CD1c-positive myeloid dendritic cell (primary cell): Measurements from ENCODE around the gene ZBTB44.
"Not testable (repeated sequence)": the region's sequence is repeated elsewhere in the genome, so short reads cannot be mapped to it uniquely, and the experiment has no call there.

Experiments
- DNase-seq: peaks from one replicate; pipeline ENCODE4 v3.0.0-alpha.2; 2016; ENCODE audit errors: extremely low spot score

The ZBTB44 gene

DNA sequence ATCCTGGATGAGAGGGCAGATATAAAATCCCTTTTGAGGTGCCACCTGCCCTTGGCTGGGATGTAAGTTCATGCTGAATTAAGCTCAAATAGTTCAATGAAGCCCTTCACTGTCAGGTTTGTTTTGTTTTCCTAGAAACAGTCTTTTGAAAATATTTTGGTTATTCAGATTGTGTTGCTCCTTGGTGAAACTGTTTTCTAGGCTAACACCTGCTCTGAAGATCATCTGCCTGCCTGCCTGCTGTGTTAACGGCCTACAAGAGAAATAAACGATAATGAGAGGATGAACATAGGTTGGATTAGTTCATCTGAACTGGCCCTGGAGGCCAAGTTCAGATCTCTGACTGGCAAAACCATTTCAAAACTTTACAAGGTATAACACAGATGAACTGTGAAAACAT, 67.4 kb downstream of the ZBTB44 start:
- DNase-seq: no peak

DNA sequence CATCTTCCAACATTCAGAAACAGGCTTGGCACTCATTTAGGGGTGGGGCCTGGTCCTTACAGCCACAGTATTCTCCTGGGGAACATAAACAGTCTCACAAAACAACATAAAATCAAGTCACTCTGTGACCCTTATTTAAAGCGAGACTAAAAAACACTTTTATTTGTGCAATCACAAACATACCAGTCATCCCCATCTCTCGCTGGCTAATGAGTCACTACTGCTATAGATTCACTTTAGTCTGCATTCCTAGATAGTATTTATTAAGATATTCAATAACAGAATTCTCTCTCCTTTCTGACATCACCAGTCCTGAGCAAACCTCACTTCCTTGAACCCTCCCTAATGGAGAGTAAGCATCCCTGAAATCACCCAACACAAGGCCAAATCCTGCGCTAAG, 68.0 kb downstream of the ZBTB44 start:
- no peak for DNase-seq

DNA sequence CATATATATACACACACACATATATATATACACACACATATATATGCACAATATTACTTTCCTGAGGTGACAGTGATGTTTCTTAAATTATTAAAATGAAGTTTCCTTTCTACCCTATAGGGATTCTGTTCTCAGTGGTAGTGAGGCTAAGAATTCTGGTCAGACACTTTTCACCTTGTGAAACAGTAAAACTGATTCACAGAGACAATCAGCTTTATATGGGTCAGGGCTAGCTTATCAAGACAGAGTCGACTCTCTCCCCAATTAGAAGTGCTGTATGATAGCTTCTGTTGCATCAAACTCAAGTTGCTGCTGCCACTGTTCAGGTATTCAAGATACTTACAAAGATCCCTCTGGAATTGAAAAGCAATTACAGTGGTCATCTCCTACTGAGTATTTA, 68.4 kb downstream of the ZBTB44 start:
- DNase-seq: no peak

DNA sequence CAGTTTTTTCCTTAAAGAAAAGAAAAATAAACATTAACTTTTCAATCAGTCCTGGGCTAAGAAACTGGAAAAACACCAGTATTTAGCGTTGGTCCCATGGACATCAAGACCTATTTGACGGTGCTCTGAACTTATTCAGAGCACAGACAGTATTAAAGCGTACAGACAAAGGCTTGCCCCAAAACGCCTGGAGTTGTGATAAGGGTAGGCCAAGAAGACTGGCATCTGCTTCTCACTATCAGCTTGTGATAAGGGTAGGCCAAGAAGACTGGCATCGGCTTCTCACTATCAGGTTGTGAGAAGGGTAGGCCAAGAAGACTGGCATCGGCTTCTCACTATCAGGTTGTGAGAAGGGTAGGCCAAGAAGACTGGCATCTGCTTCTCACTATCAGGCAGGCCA, 69.3 kb downstream of the ZBTB44 start:
- DNase-seq: not testable (repeated sequence)

DNA sequence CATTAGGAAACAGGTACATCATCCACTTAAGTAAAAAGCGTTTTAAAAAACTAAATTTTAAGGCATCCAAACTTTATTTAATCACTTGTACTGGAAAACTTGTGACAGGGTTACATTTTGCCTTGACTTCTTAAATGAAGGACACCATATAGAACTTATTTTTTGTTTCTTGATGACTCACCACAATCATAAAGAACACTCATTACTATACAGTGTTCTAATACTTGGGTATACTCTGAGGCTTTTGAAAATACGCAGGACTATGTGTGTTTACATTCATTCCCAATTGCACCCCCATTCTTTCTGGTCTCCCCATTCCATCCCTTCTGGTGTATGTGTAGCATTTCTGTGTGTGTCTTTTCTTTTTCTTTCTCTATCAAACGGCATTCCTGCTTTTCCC, 69.9 kb downstream of the ZBTB44 start:
- DNase-seq: no peak

DNA sequence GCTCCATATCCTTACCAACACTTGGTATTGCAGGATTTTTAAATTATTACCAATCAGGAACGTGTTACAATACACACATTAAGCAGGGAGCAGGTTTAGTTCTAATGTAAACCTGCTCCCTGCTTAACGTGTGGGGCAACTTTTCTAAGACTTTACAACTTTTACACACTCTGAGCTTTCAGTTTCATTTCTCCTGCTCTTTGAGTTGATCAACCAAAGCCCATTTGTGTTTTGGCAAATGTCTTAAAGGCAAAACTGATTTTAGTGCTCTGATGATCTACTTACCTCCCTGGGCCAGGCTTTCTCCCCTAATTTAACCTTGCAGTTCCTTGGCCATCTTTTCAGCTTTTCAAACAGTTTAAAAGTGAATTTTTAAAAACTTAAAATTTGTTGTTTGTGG, 70.9 kb downstream of the ZBTB44 start:
- no peak for DNase-seq

DNA sequence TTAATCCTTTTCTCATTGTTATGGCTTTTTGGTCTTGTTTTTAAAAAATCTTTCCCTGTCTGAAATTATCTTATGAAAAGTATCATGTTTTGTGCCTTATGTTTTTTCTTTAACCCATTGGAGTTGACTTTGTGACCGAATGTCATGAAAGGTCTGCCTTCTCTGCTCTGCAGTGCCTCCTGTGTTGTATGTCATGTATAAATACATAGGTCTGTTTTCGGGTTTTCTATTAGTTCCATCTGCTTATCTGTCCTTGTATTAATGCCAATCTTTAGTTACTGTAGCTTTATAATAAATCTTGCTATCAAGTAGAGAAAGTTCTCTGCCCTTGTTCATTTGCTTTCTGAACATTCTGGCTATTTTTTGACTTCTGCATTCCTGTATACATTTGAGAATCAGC, 73.0 kb downstream of the ZBTB44 start:
- DNase-seq: no peak

DNA sequence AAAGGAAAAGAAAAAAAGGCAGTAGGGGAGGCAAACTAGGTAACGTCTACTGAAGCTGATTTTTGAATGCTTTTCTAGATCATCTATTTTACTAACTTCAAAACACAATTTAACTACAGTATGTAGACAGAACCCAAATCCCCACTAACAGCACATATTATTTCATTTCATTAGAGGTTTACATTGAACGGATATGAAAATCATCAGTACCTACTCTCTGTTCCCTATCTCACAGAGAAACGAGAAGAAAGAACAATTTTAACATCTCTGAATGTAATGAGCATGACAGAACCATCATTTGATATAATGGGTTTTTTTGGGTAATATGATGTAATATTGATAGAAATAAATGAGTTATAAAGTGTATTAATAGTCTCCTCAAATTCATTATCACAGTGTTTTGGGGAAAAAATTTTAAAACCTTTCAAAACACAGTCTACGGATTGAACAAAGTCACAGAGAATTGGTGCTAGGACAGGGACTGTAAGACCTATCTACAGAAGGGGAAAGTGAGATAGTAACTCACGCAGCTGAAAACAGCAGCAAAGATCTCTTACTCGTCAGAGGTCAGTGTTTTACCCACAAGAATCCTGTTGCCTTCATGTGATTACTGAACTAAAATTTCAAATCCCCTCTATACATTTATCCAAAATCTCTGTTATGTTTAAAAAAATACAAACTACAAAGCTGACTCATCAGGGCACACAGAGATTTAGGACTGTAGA, 77.3 kb downstream of the ZBTB44 start:
- no peak for DNase-seq

DNA sequence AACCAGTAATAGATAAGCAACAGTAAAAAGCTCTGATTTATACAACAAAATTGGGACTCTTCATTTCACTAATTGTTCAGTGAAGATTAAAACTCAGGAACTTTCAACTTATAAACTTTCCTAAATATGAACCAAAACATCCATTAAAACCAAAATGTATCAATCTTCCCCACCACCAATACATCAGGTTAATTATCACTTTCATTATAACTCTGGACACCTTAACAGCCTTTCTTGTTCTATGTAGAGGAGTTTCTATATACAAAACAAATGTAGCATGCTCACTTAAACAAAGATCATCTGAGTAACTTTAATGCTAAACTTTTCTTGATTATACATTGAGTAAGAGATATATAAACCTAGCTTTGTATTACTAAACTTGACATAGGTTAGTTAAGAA, 80.4 kb downstream of the ZBTB44 start:
- no peak for DNase-seq

DNA sequence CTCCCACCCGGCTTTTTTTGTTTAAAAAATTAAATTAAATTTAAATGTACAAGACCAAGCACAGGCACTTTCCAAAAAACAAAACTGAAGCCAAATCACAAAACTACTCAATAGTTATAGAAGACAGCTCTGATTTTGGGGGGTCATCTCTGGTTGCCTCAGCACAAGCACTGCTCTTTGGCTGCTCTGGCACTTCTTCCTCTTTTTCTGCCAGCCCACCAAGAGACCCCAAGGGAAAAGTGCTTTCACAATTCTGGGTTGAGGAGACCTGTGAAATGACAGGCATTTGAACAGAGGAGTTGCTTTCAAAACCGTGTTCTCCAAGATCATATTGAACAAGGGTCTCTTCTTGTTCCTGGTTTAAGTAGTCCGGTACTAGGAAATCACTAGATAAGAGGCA, 80.8 kb downstream of the ZBTB44 start:
- DNase-seq: not testable (repeated sequence)

DNA sequence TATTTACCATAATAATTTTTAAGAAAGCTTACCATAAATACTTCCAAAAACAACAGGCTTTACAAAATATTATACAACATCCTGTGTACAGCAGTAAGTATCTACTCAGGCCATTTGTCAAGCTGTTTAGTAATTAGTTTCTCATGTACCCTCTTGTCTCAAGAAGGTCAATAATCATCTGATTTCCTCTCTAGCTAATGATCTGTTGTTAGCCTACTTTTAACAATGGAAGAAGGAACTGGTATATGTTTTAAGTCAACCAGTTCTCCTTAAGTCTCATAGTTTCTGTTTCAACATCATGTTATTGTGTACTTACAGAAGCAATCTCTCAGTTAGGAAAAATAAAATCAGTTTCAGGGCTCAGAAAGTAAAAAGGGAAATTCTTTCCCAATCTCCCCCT, 81.2 kb downstream of the ZBTB44 start:
- not testable (repeated sequence) for DNase-seq

DNA sequence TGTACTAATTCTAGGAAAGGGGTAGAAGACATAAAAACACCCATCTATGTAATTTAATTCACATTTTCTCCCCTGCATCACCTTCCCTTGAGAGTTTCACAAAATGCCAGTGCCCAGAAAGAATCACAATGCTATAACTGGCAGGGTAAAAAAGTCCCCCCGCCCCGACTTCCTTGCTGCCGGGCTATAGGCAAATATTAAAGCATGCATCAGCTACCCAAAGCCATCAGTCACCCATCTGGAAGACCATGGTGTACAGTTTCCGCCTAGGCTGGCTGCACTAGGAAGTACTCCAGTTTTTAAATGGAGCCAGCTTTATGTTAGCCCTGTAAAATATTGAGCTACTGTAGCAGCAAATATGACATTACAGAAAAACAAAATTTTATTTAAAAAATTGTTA, 87.3 kb downstream of the ZBTB44 start:
- no peak for DNase-seq

DNA sequence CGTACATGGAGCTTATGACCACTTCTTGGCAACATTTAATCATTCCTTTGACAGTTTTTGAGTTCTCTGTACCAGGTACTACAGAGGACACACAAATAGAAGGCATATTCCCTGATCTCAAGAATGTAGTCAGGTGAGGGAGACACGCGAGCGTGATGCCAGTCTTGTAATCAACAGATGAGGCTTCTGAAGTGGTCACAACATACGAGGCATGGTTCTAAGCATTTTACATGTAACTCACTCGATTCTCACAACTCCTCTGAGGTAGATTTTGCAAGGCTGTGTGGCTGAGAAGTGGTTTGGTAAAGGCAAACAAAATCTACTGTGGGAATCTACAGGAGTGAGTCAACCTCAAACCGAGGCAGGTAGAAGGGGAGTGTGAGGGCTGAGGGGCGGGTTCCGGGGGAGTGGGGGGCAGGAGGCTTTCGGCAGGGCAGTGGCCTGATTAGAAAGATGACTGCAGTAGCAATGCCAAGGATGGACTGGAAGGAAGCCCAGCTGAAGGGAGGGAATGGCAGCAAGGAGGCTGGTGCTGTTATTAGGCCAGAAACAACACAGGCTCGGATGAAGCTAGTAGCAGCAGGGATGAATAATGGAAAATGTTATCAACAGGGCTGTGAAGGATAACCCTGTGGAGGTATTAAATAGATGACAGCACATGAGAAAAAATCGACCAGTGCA, 91.3 kb downstream of the ZBTB44 start:
- no peak for DNase-seq

DNA sequence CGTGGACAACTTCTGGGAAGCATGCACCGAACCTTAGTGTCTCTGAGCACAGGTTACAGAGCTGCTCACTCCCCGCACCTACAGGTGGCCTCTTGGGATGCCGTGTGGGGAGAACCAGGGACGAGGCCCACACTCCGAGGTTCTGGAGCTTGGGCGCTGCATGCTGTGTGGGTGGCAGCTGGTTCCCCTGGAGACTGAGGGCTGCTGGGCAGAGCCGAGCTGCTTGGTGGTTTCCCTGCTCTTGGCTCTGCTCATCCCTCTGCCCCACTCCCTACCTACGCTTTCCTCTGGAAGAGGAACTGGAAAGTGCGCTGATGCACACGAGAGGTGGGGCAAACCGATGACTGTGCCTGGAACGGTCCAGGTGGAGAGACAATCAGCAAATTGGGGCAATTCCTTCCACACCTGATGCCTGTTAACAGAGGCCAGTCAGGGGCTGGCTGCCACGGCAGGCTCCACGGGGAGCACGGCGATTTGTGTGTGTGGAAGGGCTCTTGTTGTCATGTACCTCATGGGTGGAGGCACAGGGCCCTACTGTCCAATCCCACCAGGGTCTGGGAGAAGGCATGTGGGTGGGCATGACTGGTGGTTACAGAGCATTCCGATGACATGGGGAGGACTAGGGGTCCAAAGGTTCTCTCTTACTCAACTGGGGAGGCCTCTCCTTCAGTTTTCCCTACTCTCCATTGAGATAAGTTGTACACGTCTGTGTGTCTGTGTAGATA, 94.2 kb downstream of the ZBTB44 start:
- no peak for DNase-seq

DNA sequence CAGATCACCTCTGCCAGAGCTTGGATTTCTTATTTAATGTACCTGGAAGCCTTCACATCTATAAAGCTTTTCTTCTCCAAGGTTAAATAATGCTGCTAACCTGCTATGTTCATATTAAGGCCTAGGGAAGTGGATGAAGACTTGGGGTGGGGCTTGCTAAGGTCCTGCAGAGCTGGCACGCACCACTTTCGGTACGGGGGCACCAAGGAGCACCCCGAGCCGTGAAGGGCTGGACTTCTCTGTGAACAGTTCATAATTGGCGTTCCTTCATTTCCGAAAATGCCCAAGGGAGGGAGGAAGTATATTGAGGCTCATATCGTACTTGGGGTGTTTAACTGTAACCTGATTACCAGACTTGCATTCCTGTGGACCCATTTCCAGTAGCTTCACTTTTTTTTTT, 95.6 kb downstream of the ZBTB44 start:
- DNase-seq: no peak

DNA sequence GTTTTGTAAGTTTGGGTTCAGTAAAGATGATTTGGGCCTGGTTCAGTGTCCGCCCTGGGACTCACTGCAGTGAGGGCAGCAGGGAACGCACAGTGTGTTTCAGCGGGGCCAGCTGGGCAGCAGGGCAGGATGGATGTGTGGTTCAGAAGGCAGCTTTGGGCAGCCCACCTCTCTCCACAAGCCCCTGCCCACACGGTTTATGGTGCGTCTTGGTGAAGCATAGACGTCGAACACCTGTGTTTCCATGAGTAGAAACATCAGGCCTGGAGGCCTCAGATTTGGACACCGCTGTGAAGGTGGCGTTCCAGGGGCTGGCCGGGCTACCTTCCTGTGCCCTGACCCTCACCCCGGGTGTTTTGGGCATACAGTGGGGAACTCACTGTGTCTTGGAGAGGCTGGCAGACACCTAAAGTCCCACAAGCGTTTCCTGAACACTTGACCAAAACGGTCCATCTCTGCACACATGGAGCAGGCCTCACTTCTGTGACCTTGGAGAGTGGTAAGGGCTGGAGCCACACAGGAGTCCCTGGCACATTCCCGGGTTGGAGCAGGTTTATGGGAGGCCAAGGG, 96.1 kb downstream of the ZBTB44 start:
- DNase-seq: no peak

DNA sequence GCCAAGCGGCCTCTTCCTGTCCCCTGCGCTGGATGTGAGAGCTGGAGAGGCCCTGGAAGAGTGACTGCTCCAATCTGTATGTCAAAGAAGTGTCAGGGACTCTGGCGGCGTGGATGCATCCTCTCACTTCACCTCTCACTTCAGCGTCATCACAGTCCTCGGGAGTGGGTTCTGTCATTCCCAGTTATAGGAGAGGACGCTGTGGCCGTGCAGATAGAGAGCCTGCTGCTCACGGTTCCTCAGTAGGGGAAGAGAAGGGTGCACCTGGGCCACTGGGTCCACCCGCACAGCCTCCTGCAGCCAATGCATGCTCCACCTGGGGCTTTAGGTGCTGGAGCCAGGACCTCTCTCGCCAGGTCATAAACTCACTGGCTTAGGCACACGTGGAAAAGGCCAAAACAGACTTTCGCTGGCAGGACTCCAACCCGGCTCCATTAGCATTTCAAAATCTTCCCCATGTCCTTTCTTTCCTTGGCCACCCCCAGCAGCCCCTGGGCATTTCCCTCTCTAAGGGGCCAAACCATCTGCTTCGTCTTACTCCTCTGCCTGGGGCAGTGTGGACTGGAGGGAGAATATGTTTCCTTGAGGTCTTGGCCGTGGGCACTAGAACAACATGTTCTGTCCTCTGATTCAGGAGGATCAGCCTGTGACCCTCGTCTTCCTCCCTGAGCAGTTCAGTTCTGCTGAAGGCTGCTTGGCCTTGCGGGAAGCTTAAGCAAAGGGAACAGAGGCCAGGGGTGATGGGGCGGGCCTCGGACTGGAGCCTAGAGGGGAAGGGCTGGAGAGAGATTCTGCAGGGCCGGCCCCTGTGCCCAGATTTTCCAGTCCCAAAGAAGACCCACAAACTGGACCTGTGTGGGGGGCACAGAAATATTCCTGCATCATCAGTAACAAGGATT, 97.3 kb downstream of the ZBTB44 start:
- DNase-seq: no peak

DNA sequence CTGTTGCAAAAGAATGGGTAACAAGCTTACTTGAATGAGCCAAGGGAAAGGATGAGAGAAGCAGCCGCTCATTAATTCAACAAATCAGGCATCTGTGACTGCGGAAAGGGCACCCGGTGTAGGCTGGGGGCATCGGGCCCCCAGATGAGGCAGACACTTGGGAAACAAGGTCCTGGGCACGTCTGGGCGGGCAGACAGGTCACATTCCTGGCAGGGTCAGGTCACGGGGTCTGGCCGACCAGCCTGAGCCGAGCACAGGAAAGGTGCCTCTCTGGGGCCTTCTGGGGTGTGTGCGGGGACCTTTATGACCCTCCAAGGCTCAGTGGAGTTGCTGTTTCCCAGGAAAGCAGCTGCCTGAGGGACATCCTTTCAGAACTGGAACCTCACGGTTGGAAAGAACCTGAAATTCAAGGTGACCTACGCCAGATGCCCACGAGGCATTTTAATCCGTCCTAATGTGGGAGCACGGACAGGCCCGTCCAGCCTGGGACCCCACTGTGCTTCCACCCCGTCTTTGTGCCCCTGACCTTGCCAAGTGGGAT, 98.1 kb downstream of the ZBTB44 start:
- no peak for DNase-seq

DNA sequence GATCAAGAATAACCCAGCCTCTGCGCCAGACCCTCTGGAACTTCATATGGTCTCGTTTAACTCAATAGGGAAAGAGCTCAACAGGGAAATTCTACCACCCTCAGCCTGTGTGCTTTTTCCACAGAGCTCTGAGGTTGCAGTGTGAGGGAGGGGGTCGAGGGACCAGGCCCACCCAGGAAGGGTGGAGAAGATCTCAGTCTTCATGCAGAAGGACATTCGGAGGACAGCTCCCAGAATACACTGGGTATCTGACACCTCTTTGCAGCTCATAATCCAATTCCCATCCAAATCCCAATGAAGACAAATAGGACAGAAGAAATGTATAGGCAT, 98.5 kb downstream of the ZBTB44 start:
- DNase-seq: no peak

DNA sequence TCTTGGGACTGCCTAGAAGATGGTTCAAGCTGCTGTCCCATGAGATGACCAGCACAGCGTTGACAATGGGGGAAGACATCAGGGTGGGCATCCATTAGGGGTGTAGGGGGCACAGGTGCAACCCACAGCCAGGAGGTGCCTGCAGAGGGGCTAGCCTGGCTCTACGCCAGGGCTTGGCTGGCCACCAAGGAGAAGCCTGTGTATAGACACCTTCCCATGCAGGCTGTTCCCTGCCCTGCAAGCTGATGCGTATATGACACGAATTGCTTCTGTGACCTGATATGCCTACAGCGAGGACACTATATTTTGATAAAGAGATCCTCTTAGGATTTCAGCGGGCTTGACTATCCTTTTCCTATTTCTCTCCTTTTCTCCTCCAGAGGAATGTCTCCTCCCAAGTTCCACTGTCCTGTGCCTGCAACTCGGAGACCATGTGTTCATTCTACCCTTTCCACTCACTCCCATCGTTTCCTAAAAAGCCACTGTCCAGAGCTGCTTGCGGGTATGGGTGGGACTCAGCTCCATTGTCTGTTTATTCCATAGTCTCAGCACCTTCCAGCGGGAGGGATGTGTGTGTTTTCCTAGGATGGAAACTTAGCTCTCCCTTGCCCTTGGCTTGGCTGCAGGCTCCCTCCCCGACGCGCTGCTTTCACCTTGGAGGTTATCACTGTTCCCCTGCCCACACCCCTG, 99.0 kb downstream of the ZBTB44 start:
- DNase-seq: no peak
